Stimulated activated CD8-positive, alpha-beta memory T cell treated with anti-CD3 and anti-CD28 coated beads, Interleukin-12 subunit alpha, Interleukin-12 subunit beta, amount 100 ng/mL, for 1 hour (primary cell): ENCODE results near the gene FCRL2.

Experiments
- DNase-seq: peaks from one replicate; pipeline ENCODE4 v3.0.0-alpha.2; 2020; ENCODE audit warnings: low read depth

The FCRL2 gene, protein sequence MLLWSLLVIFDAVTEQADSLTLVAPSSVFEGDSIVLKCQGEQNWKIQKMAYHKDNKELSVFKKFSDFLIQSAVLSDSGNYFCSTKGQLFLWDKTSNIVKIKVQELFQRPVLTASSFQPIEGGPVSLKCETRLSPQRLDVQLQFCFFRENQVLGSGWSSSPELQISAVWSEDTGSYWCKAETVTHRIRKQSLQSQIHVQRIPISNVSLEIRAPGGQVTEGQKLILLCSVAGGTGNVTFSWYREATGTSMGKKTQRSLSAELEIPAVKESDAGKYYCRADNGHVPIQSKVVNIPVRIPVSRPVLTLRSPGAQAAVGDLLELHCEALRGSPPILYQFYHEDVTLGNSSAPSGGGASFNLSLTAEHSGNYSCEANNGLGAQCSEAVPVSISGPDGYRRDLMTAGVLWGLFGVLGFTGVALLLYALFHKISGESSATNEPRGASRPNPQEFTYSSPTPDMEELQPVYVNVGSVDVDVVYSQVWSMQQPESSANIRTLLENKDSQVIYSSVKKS

DNA sequence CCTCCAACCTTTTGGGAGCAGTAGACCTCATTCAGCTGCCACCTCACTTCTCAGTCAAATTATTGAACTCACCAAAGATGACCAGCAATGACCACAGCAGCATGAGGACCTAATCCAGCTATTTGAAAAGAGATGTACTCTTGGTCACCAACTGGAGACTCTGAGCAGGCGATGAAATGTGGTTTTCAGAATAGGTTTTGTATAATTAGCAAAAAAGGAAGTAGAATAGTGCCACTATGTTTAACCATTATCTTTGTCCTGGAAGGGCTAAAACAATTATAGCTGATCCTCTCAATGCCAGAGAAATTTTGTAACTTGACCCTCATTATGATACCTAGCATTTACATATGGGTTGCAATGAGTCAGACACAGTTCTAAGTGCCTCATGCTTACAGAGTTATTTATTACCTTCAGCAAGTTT lies at the start of gene FCRL2:
Gene FCRL2 (minus strand): TSS at position 162 of the 421 bp plus-strand sequence. CDS start 59 bp downstream, at position 103.
- DNase-seq: no peak

DNA sequence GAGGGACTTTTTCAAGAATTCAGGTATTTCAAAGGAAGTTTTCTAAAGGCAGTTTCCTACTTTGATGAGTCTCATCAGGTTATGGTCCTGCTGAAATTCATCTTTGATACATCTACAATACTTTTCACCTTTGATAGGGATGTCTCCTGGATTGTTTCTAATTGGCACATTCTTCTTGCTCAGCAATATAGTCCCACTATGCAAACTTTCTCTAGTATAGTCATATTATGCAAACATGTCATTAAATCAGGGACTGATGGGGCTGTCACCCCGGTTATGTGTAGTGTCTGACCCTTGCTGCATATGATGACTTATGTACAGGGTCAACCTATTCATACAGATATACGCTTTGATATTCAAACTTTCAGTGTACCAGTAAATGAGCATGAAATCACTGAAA lies 43.4 kb upstream of the FCRL2 start:
- DNase-seq: no peak

DNA sequence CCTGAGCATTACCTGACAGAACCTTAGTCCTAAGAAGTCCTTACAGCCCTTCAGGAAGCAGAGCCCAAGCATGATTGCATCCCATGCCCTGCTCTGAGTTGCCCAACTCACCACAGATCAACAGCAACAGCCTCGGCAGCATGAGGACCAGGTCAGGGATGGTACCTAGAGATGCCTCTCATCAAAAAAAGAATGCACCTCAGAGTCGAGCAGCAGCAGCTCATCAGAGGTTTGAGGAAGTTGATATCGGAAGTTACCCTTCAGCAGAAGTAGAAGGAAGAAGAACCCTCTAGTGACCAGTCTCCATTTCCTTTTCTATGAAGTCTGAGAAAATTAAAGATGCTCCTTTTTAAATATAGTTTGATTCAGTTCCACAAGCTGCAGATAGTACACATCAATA lies 43.0 kb upstream of the FCRL2 start, which contains the start of gene FCRL1:
Gene FCRL1 (minus strand): TSS at position 225 of the 400 bp plus-strand sequence. CDS start 83 bp downstream, at position 142.
- DNase-seq: no peak

DNA sequence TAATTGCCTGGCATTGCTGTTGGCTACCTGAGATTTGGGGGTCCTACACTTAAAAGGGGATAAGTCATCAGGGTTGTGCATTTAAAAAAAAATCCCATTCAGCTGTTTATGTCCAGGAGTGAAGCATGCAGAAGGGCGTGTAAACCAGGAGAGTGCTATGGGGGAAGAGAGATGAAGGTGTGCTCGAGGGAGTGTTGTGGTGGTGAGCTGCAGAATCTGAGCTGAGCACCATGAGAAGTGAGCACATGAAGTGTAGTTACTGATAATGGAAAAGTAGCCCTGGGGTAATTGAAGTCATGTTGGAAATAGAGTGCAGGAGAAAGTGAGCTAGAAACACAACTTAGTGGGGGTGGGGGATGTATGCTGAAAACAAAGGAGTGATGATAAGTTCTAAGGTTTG lies 42.3 kb upstream of the FCRL2 start:
- no peak for DNase-seq

DNA sequence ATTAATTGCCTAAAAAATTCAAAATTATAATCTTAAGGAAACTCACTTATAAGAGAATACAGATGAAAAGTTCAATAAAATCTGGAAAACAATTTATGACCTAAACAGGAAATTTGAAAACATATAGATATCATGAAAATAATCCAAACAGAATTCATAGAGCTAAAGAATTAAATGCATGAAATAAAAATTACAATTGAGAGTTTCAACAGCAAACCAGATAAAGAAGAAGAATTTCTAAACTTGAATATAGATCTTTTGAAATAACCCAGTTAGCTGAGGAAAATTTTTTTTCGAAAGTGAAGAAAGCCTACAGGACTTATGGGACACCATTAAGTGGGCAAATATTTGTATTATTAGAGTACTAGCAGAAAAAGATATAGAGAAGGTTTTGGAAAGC lies 36.3 kb upstream of the FCRL2 start:
- no peak for DNase-seq

DNA sequence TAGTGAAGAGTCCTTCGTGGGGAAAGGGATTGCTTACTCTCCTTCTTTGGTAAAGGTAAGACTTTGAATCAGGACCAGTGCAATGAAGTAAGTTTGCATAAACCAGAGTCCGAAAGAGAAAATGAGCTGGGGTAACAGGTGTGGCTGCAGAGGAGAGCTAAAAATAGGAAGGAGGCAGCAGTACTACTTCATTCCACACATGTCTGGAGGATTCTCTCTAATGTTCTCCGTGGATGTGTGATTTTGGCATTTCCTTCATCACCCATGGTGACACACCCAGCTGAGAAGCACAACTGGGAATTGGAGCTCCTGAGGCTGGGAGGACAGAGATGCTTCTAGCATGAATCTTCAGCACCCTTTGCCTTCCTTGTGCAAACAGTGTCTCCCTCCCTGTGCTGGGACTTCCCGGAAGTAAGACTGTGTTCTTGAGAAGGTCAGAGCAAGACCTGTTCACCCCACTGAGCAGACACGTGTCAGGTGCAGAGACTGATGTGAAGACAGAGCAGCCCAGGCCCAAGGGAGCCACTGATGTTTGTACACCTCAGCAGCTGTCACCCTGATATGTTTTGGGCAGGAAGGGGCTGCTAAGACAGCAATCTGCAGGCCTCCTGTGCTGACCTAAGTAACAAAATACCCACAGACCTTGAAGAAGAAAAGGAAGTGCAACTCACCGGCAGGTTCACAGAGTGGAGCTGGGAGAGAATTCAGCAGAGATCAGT lies 29.7 kb upstream of the FCRL2 start:
- DNase-seq: no peak

DNA sequence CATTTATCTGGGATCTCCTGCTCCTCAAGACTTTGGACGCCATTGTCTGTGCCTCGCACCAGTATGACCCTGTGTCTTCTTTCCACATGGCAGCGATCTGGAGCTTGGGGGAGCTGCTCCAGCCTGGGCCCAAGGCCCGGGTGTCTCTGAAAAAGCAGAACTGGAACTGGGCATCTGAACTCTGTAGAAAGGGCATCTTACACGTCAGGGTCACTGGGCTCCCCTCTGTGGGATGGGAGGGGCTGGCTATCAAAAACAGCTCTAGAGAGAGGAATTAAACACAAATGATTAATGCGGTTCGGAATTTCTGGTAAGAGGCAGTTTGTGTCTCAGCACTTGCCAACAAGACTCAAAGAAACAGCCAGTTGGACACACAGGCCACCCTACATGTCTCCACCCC lies 26.9 kb upstream of the FCRL2 start:
- DNase-seq: no peak

DNA sequence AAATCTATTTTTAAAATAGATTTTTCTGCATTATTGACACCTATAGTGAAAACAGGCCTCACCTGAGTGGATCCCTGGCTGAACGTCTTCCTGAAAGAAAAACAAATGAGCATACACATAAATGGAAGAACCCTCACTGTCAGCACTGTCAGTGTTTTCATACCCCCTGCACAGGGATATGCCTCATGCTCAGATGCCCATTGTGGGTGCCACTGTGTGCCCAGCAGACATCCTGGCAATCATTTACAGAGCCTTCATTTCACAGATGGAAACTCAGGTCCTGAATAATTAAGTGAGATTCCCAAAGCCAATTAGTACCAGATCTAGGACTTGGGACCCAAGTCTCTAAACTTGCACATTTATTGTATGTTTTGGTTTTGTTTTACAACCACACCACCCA lies 23.1 kb upstream of the FCRL2 start:
- no peak for DNase-seq

DNA sequence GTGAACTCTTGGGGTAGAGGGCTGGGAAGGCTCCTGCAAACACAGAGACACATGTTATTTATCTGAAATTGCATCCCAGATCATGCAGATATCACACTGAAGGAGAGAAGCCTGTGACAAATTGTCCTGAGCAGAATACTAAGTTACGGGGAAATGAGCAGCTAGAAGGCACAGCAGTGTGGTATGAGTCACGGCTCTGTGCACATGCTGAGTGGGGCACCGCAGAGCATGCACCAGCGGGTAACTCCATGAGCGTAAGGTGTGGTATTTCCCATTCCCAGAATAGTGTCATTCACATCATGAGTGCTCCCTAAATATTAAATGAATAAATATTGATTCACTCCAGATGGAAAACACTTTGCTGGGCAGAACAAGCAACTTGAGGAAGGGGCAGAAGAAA lies 21.3 kb upstream of the FCRL2 start:
- DNase-seq: no peak

DNA sequence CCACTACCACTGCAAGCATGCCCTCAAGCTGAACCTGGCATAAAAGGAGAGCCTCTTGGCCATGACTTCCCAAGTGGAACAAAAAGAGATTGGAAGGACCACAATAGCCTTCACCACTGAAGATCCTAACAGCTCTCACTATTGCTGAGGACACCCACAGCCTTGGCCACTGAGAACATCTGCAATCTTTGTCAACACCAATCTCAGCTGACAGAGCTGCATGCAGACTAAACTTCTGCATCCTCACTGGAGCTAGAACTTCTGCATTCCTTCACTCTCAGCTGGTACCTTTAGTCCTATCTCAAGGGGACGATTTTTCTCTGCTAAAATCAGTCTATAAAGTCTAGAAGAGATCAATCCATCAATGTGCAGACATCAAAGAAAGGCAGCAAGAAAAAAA lies 8.3 kb upstream of the FCRL2 start:
- no peak for DNase-seq

DNA sequence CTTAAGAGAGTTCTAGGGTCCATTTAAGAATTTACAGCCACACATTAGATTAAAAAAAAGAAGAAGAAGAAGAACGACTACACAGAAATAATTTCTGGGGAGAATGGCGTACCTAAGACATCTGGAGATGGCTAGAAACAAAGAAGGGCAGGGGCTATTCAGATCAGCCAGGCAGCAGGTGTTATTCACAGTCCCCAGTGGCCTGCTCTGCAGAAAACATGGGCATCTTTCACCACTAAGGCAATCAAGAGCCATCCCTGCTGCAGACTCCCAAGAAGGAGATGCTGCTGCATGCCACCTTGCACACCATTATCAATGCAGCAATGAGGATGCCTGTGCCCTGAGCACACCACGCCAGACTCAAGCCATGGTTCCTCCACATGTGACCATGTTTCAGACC lies 7.9 kb upstream of the FCRL2 start:
- DNase-seq: no peak

DNA sequence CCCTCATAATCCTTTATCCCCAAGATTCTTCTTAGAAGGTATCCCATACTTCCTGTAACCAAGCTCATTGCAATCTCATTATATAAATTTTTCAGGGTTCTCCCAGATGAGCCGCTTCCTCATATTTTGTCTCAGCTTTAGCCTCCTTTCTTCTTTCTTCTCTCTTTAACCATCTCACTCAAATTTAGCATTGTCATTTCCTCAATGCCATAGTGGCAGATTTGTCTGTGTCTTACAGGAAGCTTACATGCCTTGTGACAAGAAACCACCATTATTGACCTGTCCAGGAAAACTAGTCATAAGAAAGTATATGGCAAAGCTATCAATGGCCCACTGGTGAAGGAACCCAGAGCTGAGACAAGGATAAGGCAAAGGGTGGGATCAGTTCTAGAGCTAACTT lies 6.0 kb upstream of the FCRL2 start:
- DNase-seq: no peak

DNA sequence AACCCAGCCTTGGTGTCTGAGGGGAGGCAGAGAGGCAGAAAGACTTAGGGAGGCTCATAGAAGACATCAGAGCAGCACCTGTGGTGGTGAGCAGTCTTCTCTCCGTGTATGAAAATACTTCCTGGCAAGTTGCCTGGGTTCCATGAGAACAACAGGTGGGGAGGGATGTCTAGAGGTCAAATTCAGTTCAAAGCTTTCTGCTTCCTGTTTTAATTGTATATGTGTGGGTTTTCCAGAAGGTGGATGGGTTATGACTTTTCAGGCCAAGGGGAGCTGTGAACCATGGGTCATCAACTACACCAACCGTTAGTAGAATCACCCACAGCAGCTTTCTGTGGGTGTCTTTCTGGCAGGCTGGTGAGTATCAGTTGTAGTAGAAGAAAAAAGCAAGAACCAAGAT lies 4.1 kb upstream of the FCRL2 start:
- no peak for DNase-seq

DNA sequence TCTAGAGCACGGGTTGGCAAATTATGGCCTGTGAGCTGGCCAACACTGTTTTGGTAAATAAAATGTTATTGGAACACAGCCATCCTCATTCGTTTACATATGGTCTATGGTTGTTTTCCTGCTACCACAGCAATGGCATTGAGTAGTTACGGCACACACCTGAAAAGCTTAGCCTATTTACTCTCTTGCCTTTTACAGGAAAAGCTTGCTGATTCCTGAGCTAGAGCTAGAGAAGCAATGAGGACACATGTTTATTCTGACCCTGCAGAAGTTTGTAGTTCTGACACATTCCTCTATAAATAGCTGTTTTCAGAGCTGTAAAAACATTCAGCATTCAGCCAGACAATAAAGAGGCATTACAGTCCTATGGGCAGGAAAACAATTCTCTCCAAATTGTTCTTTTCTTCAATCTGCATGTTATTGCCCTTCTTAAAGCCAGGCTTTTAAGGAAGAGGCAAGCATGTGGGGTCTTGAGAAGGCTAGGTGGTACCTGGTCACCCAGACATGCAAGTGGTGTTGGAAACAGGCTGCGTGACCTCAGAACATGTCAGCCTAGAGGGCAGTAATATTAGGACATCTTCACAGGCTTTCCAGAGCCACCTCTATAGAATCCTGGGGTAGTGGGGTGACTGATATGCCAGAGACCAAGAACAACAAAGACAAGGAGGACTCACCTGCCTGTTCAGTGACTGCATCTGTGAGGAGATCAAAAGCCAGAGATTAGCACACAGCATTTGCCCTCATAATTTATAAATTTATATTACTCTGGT lies 1.6 kb downstream of the FCRL2 start:
- no peak for DNase-seq

DNA sequence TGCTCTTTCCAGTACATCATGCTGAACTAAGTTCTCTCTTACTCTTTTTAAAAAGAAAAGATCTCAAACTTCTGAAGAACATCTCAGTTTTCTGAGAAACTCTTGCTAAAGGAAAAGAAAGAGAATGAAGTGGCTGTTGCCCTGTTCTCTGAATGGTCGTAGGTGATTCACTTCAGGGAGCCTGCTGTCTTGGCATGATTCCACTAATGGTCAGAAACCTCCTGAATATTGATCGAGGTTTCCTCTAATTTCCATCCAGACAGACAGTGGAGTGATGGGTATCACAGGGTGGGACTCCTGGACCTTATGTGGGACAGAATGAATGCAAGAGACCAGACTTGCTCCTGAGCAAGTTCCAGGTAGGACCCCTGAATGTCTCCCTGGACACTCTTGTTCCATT lies 2.5 kb downstream of the FCRL2 start:
- DNase-seq: no peak

DNA sequence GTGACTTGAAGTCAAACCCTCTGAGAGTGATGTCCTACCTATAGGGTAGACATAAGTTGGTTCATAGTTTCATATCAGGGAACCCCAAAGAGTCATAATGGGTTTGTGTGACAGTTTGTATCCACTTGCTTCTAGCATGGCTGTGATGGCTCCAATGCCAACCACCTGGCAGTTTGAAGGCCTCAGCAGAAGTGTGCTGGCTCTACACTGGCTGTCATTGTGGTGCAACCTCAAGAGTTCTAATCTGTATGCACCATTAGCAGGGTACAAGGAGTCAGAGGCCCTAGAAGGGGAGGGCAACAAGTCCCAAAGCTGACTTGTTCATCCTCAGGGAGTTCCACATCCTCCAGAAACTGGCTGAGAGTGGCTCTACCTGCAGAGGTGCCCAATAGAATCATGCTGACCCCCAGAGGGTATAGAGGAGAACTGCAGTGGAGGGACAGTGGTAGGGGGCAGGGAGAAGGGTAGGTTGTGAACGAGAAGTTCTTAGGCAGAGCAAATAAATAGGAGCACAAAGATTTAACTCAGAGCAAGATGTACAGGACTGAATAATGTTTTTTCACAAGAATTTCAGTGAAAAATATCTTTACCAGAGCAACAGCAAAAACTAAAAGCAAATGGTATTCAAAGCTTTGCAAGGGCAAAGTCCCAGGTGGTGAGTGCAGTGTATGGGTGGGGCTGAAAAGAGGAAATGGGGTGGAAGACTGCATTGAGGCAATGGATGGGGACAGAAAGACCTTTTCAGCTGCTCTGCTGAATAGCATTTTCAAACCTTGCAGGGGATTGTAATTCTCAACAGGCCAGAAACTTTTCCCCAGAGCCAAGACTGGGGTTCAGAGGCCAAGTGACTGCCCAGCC lies 3.2 kb downstream of the FCRL2 start:
- DNase-seq: no peak

DNA sequence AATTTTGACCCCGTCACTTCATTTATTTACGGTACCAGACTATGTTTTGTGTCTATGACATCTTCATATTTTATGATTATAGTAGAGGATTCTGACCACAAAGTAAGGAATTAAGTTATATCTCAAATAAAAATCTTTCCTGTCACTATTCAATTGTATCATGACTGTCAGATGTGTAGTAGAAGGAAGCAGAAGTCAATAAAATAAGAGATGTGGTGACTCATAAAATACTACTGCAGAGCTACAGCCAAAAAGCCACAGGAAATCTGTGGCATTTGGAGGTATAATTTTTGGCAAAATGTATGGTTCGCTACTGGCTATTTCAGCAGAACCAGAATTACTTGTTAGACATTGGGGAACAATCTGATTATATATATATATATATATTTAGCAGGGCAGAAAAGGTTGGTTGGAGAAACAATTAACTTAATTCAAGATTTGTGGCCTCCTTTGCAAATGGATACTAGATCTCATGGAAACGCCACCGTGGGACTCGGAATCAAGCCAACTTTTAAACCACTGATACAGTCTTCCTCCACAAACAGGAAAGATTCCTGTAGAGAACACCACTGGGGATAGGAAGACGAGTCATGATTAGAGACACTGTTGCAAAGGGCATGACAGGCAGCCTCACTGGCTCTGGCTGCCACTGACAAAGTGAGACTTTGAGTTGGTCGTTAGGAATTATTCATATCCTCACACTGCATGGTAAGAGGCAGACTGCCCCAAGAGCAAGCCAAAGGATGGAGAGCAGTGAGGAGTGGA lies 5.1 kb downstream of the FCRL2 start:
- DNase-seq: no peak

DNA sequence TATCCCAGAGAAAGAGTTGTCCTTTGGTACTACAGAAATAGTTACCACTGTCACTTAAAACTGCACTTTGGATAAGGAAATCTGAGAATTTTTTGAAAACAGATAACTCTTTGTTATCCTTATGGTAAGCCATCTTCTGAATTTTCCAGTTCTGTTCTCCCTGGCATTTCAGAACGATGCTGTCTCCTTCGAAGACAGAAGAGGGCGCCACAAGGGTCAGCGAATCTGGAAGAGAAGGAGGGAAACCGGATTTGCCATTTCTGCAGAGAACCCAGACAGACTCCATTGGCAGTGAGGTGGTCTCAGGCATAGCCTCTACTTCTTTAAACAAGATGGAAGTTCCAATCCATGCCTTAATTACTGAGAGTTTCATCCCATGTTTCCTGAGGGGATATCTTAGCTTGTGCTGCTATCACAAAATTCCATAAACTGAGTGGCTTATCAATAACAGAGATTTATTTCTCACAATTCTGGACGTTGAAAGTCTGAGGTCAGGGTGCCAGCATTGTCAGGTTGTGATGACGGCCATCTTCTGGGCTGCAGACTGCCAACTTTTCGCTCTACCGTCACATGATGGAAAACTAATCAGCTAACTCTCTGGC lies 6.4 kb downstream of the FCRL2 start:
- DNase-seq: no peak

DNA sequence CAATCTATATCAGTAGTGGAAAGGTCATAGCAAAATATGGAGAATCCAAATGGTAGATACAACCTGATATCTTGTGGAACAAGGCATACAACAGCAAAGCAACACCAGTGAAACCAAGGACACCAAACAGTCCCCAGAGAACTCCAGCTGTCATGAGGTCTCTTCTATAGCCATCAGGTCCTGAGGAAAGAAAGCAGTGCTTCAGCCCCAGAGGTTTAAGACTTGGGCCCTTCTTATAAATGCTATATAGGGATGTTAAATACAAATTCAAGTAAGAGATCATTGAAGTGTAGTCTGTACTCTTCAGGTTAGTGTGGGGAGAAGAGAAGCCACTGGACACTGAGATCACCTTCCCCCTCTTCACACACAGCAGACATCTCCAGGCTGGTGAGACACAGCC lies 10.1 kb downstream of the FCRL2 start:
- no peak for DNase-seq

DNA sequence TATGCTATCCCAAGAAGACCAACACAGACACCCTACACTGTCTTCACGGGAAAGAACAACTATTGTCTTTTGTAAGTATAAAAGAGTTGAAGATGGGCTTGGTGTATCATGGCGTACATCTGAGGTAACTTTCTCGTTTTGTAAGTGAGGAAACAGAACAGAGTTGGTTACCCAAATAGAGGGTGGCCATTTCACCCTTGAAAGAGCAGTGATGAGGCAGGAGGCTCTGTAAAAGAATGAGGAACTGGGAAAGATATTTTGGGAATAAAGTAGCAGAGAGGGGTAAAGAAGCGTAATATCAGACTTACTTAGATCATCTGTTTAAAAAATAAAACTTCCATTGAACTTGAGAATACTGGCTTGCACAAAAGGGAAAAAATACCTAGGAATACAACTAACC lies 18.9 kb downstream of the FCRL2 start:
- DNase-seq: no peak
